Effector CD4-positive, alpha-beta T cell (primary cell): Measurements from ENCODE around the gene KRTAP10-7.
"Not testable (repeated sequence)": the region's sequence is repeated elsewhere in the genome, so short reads cannot be mapped to it uniquely, and the experiment has no call there.

ENCODE experiments used
- DNase-seq: peaks from one replicate; pipeline ENCODE4 v3.0.0-alpha.2; 2020

Gene KRTAP10-7

GRCh38 chr21:44590897-44591800 lies 9.2 kb upstream of the KRTAP10-7 start:
- DNase-seq = not testable (repeated sequence)

DNA sequence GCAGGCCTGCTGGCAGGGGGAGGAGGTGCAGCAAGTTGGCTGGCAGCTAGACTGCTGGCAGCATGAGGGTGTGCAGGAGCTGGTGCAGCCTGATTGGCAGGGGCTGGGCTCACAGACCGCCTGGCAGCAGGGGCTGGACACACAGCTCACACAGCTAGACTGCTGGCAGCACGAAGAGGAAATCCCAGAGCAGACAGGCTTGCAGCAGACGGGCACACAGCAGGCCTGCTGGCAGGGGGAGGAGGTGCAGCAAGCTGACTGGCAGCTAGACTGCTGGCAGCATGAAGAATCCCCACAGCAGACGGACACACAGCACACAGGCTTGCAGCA lies 8.6 kb upstream of the KRTAP10-7 start:
- DNase-seq = not testable (repeated sequence)

DNA sequence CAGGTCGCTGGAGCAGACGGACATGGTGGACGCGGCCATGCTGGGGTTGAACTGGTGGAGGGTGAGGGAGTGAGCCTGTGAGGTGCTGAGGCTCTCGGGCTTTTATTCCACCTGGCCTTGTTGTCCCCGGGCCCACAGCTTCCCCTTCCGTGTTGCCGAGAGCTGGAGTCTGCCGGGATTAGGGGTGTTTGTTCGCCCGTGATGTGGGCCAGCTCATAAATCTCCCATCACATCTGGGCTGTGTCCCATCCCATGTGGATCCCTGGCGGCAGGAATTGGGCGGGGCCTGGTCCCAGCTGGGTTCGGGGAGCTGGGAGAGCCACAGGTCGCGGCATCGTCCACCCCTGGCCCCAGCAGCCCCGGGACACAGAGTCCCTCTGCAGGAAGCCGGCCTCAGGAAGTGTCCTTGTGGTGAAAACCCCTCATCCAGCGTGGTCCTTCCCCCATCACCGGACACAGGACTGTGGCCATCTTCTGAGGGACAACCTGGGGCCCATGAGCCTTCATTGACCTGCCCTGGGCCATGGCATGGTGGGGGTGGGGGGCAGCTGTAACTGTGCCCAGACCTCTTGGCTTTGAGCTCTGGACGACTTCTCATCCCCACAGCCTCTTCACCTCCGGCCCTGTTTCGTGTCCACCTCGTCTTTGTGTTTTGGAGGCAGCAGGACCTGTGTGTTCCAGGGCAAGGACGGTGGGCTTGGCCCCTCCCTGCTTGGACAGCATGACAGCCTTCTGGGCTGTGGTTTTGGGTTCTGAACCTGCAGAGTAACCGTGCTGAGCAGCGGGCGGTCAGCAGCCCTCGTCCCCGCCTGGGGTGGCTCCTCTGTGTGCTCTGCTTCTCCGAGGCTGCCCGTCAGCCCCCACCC lies 7.7 kb upstream of the KRTAP10-7 start, which contains the start of gene KRTAP10-6:
Gene KRTAP10-6, minus strand, starts transcription at position 60 of the 866 bp plus-strand sequence. Its CDS starts 21 bp downstream, at position 39.
- DNase-seq = no peak

GRCh38 chr21:44593598-44594405 lies 6.6 kb upstream of the KRTAP10-7 start:
- DNase-seq = no peak

- DNase-seq = no peak
These were observed 5.9 kb upstream of the KRTAP10-7 start for GRCh38 chr21:44594406-44594916.

DNA sequence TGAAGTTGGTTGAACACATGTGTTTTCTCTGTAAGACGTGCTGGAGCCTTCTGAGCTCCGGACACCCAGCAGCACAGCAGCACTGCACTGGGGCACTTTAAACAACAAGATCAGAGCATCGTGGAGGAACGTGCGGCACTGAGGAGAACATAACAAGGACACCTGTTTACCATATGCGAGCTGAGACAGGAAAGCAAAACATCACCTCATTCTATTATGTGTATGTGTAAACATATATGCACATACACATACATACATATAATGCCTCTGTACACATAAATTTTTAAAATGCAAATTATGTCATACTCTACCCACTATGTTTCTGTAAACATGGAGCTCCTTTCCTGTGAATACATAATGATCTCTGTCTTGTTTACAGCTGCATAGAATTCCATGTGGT lies 4.9 kb upstream of the KRTAP10-7 start:
- no peak for DNase-seq

- DNase-seq = no peak
These were observed 4.2 kb upstream of the KRTAP10-7 start for GRCh38 chr21:44596068-44596725.

- no peak for DNase-seq
These were observed 2.3 kb upstream of the KRTAP10-7 start for GRCh38 chr21:44598061-44598460.

GRCh38 chr21:44599264-44600029 lies 950 bp upstream of the KRTAP10-7 start:
- no peak for DNase-seq

DNA sequence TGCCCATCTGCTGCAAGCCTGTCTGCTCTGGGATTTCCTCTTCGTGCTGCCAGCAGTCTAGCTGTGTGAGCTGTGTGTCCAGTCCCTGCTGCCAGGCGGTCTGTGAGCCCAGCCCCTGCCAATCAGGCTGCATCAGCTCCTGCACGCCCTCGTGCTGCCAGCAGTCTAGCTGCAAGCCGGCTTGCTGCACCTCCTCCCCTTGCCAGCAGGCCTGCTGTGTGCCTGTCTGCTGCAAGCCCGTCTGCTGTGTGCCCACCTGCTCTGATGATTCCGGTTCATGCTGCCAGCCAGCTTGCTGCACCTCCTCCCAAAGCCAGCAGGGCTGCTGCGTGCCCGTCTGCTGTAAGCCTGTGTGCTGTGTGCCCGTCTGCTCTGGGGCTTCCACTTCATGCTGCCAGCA lies 694 bp downstream of the KRTAP10-7 start:
- DNase-seq = not testable (repeated sequence)

DNA sequence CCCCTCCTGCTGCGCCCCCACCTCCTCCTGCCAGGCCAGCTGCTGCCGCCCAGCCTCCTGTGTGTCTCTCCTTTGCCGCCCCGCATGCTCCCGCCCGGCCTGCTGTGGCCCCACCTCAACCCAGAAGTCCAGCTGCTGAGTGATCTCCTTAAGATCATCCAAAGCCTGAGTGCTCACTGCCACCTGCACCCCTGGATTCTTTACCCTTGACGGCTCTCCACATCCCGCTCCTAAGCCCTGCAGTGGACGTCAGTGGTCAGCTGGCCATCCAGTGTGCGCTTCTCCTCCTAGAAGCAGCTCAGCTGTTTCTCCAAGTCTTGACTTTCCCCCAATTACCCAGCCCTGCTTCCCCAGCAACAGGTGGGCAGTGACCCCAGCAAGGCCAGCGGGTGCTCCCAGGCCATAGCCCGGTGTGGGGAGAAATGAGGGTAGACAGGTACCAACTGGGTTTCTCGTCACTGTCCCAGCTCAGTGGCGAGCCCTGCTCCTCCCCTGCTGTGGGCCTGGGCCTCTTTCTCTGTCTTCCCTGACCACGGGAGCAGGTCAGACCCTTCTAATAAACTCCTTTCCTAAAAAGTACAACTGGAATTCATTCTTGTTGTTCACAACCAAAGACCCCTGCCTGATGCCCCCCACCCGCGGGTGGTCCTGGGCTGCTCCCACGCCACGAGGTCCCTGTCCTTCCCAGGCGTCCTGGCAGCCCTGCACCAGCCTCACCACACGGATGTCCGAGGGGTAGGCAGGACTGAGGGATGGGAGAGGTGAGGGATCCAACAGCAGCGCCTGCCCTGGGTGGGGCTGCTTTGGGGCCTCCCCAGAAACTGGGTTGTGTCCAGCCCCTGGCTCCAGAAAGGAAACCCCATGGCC lies 1.4 kb downstream of the KRTAP10-7 start:
- no peak for DNase-seq

DNA sequence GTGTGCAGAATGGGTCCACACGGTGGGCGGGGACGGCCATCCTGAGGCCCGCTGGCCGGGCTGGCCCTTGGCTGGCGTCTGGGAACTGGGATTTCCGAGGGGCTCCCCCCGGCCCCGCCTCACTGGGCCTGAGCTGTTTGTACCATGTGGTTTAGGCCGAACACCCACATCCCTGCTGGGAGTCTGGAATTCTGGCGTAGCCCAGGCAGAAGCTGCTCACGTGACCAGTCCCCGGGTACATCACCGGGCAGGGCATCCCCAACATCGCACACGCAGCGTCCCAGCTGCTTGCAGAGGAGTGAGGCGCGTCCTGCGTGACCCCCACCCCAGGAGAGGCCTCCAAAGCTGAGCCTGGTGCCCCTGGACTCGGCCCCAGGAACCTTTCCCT lies 2.1 kb downstream of the KRTAP10-7 start:
- no peak for DNase-seq

- no peak for DNase-seq
These were observed 2.9 kb downstream of the KRTAP10-7 start for GRCh38 chr21:44603109-44603875.

- no peak for DNase-seq
These were observed 3.5 kb downstream of the KRTAP10-7 start for GRCh38 chr21:44603911-44604310.

- no peak for DNase-seq
These were observed 6.1 kb downstream of the KRTAP10-7 start for GRCh38 chr21:44606495-44606894.

GRCh38 chr21:44609193-44609592 lies 8.8 kb downstream of the KRTAP10-7 start:
- no peak for DNase-seq

- DNase-seq = not testable (repeated sequence)
These were observed 9.9 kb downstream of the KRTAP10-7 start for GRCh38 chr21:44610157-44610843.

DNA sequence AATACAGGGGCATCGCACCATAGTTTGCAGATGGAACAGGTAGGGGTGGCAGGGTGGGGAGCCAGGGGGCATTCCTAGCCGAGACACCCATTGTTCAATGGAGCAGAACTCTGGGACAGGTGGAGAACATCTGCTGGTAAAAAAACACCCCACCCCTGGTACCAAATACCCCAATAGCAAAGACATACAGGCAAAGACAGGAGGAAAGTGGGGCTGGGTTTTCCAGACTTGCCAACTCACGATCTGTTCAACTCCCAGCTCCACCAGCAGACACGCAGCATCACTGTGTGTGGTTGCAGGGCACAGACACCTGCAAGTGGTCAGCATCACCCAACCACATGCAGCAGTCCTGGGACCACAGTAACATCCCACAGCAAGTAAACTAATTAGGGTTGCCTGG lies 11.2 kb downstream of the KRTAP10-7 start:
- no peak for DNase-seq

DNA sequence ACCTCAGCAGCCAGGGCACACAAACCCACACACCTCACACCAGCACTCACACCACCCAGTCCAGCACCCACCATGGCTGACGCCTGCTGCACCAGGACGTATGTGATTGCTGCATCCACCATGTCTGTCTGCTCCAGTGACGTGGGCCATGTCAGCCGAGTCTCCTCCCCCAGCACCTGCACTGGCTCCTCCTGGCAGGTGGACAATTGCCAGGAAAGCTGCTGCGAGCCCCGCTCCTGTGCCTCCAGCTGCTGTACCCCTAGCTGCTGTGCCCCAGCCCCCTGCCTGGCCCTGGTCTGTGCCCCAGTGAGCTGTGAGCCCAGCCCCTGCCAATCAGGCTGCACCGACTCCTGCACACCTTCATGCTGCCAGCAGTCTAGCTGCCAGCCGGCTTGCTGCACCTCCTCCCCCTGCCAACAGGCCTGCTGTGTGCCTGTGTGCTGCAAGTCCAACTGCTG lies 11.7 kb downstream of the KRTAP10-7 start, which contains the start of gene KRTAP10-8:
Gene KRTAP10-8, plus strand, starts transcription at position 51 of the 458 bp plus-strand sequence. Its CDS starts 22 bp downstream, at position 73.
- no peak for DNase-seq
